ENCODE data around the gene MZT1.
A peak's percentile ranks its signal among the peaks of the same experiment; 100 is the strongest.

DNA sequence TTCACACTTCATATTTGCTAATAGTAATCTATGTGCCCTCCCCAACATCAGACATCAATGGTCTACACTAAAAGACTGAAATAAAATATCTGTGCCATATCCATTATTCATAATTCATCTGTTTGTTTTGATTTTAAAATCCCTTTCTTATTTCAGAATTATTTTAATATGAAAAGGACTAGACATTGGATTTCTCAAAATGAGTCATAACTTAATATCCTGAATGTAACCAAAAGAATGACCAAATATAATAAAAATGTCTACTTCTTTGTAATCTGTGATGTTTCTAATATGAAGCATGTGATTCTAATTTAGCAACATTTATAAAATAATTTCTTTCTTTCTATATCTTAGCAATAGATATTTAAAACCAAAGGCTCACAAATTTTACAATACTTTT is 64.9 kb downstream of the MZT1 start:
- TF ChIP-seq, protein P1, sequence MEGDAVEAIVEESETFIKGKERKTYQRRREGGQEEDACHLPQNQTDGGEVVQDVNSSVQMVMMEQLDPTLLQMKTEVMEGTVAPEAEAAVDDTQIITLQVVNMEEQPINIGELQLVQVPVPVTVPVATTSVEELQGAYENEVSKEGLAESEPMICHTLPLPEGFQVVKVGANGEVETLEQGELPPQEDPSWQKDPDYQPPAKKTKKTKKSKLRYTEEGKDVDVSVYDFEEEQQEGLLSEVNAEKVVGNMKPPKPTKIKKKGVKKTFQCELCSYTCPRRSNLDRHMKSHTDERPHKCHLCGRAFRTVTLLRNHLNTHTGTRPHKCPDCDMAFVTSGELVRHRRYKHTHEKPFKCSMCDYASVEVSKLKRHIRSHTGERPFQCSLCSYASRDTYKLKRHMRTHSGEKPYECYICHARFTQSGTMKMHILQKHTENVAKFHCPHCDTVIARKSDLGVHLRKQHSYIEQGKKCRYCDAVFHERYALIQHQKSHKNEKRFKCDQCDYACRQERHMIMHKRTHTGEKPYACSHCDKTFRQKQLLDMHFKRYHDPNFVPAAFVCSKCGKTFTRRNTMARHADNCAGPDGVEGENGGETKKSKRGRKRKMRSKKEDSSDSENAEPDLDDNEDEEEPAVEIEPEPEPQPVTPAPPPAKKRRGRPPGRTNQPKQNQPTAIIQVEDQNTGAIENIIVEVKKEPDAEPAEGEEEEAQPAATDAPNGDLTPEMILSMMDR (IDR thresholded peaks at IDR 0.05; ENCODE audit: extremely low read depth in 1 of 2, insufficient read depth in 1 of 2, low read depth in 1 of 2, low read length in 2 of 2): no peak
- no peak for TF ChIP-seq POLR2AphosphoS5 (IDR thresholded peaks at IDR 0.05; ENCODE audit: insufficient read depth, low read depth, low read length)
- TF ChIP-seq POLR2A (IDR thresholded peaks at IDR 0.05; ENCODE audit: low read depth, low read length): no peak
- no peak for TF ChIP-seq EZH2 (IDR thresholded peaks at IDR 0.05; ENCODE audit: borderline replicate concordance, low read depth, low read length, severe bottlenecking)
- TF ChIP-seq, protein P2, sequence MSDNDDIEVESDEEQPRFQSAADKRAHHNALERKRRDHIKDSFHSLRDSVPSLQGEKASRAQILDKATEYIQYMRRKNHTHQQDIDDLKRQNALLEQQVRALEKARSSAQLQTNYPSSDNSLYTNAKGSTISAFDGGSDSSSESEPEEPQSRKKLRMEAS (IDR thresholded peaks at IDR 0.05; ENCODE audit: insufficient read depth, insufficient read length): no peak
- peak; percentile 7 for TF ChIP-seq FOS (IDR thresholded peaks at IDR 0.05; ENCODE audit: borderline replicate concordance, insufficient read depth, low read length)
- no peak for TF ChIP-seq JUN (IDR thresholded peaks at IDR 0.05; ENCODE audit: borderline replicate concordance, insufficient read depth, insufficient read length, low read depth)
- TF ChIP-seq MYC (IDR thresholded peaks at IDR 0.05; ENCODE audit: low read depth, low read length): no peak
- no peak for TF ChIP-seq GATA2 (IDR thresholded peaks at IDR 0.05; ENCODE audit: insufficient read depth, insufficient read length, low read depth, low read length)

Data from endothelial cell of umbilical vein (primary cell).